Measurements from ENCODE around the gene MORN1.

- TF ChIP-seq POLR2A (IDR thresholded peaks at IDR 0.05) (no peak), CTCF (IDR thresholded peaks at IDR 0.05) (no peak)
Measured at GRCh38 chr1:2368053-2368744, 23.2 kb downstream of the MORN1 start.
